Measurements from ENCODE around the gene MYO7A.

GRCh38 chr11:77124041-77124440 is 4.0 kb upstream of the MYO7A start:
- TF ChIP-seq FOXP1 (CRISPR knock-in tag; IDR thresholded peaks at IDR 0.05; ENCODE audit: borderline replicate concordance) (no peak), ATF2 (CRISPR knock-in tag; IDR thresholded peaks at IDR 0.05; ENCODE audit: borderline replicate concordance, low read depth) (no peak), MXD4 (CRISPR knock-in tag; IDR thresholded peaks at IDR 0.05; ENCODE audit: borderline replicate concordance) (no peak), MAX (CRISPR knock-in tag; IDR thresholded peaks at IDR 0.05) (no peak), ETV6 (CRISPR knock-in tag; IDR thresholded peaks at IDR 0.05) (no peak), ZNF317 (CRISPR knock-in tag; IDR thresholded peaks at IDR 0.05; ENCODE audit: borderline replicate concordance, low read depth) (no peak), SMAD4 (CRISPR knock-in tag; IDR thresholded peaks at IDR 0.05) (no peak), MLX (CRISPR knock-in tag; IDR thresholded peaks at IDR 0.05) (no peak), SP1 (CRISPR knock-in tag; conservative IDR thresholded peaks at IDR 0.05) (no peak), TEAD1 (CRISPR knock-in tag; IDR thresholded peaks at IDR 0.05) (no peak)
- TF ChIP-seq, protein P1, sequence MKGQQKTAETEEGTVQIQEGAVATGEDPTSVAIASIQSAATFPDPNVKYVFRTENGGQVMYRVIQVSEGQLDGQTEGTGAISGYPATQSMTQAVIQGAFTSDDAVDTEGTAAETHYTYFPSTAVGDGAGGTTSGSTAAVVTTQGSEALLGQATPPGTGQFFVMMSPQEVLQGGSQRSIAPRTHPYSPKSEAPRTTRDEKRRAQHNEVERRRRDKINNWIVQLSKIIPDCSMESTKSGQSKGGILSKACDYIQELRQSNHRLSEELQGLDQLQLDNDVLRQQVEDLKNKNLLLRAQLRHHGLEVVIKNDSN (CRISPR knock-in tag; IDR thresholded peaks at IDR 0.05), result no peak
- TF ChIP-seq, protein P2, sequence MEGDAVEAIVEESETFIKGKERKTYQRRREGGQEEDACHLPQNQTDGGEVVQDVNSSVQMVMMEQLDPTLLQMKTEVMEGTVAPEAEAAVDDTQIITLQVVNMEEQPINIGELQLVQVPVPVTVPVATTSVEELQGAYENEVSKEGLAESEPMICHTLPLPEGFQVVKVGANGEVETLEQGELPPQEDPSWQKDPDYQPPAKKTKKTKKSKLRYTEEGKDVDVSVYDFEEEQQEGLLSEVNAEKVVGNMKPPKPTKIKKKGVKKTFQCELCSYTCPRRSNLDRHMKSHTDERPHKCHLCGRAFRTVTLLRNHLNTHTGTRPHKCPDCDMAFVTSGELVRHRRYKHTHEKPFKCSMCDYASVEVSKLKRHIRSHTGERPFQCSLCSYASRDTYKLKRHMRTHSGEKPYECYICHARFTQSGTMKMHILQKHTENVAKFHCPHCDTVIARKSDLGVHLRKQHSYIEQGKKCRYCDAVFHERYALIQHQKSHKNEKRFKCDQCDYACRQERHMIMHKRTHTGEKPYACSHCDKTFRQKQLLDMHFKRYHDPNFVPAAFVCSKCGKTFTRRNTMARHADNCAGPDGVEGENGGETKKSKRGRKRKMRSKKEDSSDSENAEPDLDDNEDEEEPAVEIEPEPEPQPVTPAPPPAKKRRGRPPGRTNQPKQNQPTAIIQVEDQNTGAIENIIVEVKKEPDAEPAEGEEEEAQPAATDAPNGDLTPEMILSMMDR (IDR thresholded peaks at IDR 0.05), result no peak
- TF ChIP-seq, protein P3, sequence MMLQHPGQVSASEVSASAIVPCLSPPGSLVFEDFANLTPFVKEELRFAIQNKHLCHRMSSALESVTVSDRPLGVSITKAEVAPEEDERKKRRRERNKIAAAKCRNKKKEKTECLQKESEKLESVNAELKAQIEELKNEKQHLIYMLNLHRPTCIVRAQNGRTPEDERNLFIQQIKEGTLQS (CRISPR knock-in tag; conservative IDR thresholded peaks at IDR 0.05), result no peak
